GM12872 (cell line): ENCODE data around the gene LYSMD3.

Experiments
- CTCF ChIP-seq: IDR thresholded peaks from 3 replicates; pipeline ENCODE4 v1.5.1; 2011; ENCODE audit warnings: low read depth, mild to moderate bottlenecking, low read length, moderate library complexity; ENCODE audit not compliant: insufficient read depth

LYSMD3 gene

DNA sequence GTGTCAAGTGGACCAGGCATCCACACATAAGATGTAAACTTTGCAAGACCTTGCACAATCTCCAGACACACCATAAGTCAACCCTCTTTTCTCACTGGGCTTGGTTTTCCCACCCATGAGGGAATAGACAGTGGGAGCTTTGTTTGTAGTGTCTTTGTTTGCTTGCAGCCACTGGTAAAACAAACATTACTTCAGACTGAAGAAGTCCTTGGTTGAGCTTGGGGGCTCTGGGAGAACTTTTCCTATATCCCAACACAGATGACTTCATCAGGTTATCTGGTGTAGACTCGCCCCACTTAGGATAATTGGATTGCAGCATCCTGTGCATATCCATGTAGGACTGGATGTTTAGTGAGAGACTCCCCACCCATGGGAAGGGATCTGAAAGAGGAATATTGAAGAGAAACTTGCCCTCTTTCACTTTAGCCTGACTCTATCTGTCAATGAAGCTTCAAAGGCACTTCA is 17.7 kb upstream of the LYSMD3 start:
- no peak for TF ChIP-seq CTCF

DNA sequence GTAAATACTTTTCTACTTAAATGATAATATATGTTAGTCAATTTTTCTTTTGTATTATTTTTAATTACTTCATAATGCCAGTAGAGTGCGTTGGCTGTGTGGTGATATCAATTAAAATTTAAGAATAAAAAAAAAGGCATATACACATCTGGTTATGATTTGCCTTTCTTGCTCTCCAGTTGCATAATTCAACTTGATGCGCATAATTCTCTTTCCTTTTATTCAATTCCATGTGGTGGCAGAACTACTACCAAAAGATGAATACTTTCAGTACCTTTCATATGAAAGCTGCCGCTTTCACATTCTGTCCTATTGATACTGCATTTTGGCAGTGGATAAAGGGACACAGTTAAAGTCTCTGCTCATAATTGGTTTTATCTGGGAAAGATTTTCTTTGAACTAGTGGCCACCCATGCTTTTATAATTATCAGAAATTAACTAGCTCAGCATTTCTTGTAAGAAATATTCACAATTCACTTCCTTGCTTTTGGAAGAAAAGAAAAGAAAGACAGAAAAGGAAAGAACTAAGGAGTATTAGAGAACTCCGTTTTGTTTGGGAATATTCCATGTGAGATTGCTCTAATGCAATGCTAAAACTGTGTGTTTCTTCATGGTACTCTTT is 16.9 kb upstream of the LYSMD3 start:
- no peak for TF ChIP-seq CTCF

- TF ChIP-seq CTCF = no peak
Measured at GRCh38 chr5:90545511-90545910, 16.1 kb upstream of the LYSMD3 start.

DNA sequence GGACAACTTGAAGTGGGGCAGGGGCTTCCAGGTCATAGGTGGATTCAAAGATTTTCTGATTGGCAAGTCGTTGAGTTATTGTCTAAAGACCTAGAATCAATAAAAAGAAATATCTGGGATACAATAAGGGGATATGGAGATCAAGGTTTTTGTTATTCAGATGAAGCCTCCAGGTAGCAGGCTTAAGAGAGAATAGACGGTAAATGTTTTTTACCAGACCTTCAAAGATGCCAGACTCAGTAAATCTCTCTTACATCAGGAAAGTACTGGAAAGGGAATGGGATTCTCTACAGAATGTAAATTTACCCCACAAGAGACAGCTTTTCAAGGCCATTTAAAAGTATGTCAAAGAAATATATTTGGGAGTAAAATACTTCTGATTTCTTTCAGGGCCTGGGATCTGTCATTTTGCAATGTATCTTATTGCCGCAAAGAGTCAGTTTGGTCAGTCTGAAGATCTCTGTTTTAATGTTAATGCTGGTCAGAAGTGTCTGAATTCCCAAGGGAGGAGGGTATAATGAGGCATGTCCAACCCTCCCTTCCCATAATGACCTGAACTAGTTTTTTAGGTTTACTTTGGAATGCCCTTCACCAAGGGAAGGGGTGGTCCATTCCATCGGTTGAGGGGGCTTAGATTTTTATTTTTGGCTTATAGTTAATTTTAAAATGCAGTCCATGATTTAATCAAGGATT is 13.6 kb upstream of the LYSMD3 start:
- no peak for TF ChIP-seq CTCF

DNA sequence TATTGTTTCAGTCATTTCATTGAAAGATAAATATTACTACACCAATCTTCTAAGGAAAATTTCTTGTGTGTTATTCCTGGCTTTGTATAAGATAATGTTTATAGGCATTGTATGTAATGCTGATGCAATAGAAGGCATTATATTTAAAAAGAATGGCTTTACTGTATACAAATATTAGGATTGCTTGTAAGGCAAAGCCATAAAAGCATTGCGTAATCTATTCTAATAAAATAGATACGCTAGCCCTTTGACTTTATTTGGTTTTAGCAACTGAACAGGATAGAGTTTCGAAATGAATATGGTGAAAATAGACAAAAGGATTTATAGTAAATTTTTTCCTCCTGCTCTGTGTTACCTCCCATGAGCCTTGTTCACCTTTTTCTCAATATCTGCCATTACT is 5.5 kb upstream of the LYSMD3 start:
- TF ChIP-seq CTCF = no peak

GRCh38 chr5:90533794-90534193 is 4.4 kb upstream of the LYSMD3 start:
- TF ChIP-seq CTCF = no peak

DNA sequence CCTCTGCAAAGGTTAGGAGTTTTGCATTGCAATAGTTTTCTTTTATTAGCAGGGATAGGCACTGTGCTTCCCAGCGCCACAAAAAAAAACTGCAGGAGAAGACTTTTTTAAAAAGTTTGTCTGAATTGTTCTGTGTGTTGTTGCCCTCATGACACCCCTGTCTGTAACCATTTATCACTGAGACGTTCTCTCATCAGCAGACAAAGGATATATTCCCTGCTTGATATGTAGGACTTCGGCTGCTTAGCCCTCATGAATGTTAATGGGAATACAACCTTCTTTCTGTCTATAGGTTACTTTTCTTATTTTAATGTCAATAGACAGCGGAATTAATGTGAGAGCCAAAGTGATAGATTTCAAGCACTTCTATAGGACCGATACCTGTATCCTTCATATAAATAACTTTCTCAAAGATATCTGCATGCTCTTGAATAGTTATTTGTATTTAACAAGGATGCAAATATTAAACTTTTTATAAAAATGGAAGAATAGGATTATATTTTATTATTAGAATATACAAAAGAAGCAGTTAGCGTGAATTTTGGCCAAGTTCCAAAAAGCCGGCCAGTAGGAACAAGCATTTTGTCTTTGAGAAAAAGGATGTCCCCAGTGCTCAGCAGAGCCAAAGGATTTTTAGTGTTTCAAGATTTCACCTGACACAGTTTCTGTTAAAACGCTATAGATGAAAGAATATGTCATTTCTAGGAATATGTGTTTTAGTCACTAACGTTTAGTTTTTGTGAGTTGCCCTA is 1.5 kb upstream of the LYSMD3 start:
- TF ChIP-seq CTCF = no peak
